NCI-H2107 treated with DMSO at 0.1 percent for 48 hours (cell line): ENCODE results near the gene GDI1.

ENCODE experiments used
- DNase-seq: peaks from one replicate; lab custom pipeline; 2025; ENCODE audit not compliant: unreplicated experiment; lab: John Stamatoyannopoulos, UW

The GDI1 gene

DNA sequence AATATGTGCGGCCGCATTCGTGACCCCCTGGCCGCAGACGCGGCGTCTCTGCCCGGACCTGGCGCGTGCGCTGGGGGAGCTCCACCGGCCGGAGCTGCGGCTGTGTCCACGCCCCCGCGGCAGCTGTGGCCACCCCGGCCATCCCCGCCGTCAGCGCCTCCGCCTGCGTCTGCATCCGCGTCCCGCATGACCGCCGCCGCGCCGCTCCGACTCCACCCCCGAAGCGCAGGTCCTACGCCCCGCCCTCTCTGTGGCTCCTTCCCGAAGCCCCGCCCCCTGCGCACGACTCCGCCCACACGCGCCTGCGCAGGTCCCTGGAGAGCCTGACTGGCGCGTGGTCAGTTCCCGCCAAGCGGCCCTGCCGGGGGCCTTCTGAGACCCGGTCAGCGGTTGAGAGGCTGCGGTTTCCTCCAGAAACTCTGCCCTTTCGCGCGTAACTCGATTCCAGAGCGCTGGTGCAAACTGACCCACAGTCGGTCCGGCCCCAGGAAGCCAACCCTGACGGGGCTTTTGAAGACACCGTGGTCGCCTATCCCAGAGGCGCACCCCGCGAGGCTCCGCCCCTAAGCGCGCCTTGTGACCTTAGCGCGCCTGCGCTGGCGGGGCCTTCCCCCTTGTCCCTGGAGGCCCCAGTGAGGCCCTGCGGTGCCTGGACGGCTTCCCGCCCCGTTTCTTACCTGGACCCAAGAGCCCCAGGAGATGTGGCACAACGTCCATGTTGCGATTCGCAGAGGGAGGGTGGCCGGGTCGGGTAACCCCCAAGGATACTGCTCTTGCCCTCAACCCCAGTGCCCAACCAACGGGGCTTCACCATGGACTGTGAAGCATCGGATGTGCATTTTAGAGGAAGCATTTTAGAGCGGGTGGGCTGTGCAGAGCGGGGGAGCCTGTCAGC, 42.0 kb downstream of the GDI1 start, which contains the start of gene LAGE3:
Gene LAGE3 (minus strand): TSS at position 554 of the 895 bp plus-strand sequence. CDS start 366 bp downstream, at position 188.
- peak; percentile 71 for DNase-seq

DNA sequence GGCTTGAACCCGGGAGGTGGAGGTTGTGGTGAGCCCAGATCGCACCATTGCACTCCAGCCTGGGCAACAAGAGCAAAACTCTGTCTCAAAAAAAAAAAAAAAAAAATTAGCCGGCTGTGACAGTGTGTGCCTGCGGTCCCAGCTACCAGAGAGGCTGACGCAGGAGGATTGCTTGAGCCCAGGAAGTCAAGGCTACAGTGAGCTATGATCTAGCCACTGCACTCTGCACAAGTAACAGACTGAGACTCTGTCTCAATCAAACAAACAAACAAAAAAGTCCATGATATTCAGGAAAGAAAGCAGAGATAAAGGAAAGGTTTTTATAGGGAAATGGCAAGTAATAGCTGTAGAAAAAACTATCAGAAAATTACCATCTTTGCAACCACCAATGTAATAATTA, 44.2 kb downstream of the GDI1 start:
- DNase-seq: no peak

DNA sequence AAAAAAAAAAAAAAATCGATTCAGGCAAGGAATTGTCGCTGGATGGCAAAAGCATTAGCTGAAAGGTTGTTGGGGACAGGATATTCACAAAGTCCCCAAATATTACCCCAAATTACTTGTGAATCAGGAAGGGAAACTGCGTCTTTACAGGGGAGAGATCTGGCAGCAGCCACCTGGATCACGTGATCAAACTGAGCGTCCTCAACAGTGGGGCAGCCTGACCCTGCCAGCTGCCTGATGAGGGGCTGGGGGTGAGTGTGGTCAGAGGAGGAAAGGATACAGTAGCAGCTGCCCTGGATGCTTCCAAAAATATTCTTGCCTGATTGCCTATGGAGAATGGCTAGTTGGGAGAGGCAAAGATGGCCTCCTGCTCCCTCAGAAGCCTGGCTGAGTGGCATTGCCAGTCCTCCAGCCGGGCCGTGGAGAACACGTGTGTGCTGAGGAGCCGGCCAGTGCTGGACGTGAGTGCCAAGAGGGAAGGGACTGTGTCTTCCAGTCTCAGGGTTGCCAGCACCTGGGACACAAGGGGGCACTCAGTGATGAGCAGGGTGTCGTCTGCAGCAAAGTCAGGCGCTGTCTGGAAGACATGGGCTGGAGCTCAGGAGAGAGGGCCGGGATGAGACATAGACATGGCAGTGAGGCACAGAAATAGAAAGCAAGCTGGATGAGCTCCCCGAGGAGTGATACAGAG, 45.1 kb downstream of the GDI1 start:
- no peak for DNase-seq

DNA sequence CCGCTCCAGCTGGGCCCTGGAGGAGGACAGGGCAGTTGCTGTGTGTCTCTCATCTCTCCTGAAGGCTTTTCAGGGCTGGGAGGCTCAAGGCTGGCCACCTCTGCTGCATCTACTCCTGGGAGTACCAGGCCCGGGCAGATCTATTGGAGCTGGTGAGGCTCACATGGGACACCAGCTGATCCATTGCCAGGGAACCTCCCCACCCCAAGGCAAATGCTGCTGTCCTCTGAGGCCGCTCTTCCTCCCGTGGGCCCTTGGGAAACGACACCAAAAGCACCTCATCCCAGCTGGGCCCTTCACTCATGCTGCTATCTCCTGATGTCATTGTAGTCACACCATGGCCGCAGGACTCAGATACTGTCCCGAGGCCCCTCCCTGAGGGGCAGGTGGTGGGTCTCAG, 45.8 kb downstream of the GDI1 start:
- DNase-seq: no peak

DNA sequence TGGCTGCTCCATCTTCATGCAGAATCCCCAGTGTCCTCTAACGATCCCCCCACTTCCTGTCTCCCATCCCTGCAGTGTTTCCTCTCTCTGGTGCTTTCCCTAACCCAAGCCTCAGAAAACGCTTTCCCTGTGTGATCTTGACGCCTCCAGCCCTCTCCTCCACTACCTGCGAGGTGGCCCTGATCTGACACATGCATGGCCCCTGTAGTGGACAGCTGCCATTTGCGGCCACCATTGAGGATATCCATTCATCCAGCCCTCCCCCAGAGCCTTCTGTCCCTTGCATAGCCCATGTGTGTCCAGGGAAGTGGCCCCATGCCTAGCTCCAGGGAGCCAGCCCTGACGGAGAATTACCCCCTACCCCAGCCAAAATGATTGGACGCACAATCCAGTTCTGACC, 46.4 kb downstream of the GDI1 start:
- DNase-seq: no peak

DNA sequence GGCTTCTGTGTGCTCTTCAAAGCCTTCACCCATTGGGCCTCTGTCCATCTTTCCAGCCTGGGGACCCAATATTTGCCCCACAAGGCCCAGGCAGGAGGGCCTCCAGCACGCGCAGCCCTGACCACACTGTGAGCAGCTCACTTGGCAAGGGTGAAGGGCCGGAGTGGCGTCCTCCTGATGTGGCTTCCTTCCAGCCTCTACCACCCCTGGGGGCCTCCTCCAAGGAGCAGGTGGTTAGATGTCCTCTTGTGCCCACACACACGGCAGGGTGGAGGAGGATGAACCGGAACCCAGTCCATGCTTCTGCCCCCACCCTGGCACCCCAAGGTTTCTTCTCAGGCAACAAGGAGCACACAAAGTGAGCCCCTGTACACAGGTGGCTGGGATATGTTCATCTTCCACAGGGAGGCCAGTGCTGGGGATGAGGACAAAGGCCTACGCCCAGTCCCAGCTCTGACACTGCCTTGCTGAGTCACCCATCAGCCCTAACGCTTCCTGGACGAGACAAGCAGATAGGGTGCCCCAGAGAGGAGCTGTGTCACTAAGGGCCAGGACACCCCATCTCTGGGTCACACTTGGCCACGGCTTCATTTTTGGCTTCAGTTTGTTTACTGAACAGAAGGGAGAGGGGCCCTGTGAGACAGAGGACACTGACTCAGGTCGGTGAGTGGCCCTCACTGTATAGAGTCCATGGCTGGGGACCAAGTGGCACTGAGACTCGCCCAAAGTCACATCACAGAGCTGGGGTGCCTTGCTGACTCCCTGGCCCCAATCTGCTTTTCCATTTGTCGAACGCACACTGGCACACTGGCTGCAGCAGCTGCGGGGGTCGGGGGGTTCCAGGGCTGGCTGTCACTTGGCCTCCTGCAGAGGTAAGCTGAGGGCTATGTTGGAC, 47.5 kb downstream of the GDI1 start:
- no peak for DNase-seq

DNA sequence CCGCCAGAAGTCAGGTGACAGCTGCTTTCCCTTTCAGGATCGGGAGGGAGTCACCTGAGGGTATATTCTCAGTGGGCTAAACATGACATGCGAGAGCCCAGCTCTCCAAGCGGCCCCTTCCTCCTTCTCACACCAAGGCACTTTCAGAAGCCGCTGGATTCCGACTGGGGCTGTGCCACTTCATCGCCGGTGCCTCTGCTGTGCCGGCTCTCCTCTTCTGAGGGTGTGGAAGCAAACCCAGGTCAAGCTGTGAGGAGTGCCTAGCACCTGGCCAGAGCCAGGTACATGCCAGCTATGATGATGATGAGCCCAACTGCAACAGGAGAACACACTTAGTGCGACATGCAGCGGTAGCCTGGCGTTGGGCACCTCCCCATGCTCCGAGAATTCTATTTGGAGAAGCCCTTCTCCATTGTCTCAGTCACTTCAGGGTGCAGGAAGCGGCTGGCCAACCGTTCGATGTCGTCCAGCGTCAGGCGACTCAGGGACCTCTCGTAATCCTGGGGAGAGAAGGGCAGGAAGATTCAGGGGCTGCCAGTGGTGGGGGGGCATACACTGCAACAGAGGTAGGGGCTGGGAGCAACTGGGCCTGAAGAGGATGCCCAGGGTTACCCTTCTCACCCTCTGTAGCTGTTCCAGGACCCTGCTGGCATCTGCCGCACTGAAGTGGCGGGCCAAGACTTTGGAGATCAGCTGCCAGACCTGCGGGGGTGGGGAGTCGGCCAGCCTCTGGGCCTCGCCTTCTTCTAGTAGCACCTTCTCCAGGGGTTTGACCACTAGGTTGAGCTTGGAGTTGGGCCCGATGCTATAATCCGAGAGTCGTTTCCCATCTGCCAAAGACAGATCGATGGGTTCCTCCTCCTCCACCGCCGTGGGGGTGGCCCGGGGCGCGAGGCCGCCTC, 48.4 kb downstream of the GDI1 start:
- DNase-seq: peak; percentile 20

DNA sequence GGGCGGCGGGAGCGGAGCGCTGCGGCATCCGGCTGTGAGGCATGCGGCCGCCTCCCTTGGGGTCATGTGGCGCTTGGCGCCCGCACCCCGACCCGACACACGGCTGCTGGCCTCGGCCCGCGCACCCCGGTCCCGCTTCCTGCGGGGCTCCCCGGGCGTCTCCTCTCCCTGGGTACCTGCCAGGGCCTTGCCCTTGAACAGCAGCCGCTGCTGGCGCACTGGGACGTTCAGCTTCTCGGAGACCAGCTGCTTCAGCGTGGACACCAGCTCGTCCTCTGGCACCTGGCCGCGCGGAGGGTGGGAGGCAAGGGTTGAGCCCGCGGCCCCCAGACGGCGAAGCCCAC, 49.1 kb downstream of the GDI1 start:
- no peak for DNase-seq

DNA sequence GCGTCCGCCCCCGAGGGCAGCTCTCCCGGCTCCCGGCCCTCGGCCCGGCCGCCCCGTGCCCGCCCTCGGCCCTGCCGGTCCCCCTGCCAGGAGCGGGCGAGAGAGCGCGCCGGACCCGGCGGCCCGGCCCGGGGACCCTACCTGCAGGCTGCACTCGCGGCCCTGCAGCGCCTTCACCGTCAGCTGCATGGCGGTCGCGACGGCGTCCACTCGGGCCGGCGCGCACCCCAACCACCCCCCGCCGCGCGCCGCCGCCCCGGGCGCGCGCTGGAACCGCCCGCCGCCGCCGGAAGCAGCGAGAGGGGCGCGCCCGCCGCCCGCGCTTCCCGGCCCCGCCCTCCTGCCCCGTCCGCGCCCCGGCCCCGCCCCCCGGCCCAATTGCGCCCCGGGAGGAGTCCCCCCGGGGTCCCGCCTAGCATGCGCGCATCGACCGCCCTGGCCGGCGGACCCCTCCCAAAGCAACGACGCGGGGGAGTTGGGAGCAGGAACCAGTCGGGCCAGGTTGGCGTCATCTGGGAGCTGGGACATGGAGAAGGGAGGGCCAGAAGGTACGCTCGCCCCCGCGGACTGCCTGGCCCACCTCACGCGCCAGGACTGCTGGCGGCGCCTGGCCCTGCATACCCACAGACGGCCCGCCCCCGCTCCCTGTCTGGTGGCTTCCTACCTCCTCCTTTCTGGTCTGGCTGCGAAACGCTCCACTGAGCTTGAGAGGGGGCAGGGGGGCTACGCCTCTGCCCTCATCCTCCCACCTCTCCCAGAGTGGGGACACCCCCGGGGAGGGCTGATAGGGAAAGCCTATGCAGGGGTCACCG, 49.6 kb downstream of the GDI1 start, which contains the start of gene UBL4A:
Gene UBL4A (minus strand): TSS at position 220 of the 812 bp plus-strand sequence. CDS start 31 bp downstream, at position 189.
- no peak for DNase-seq

DNA sequence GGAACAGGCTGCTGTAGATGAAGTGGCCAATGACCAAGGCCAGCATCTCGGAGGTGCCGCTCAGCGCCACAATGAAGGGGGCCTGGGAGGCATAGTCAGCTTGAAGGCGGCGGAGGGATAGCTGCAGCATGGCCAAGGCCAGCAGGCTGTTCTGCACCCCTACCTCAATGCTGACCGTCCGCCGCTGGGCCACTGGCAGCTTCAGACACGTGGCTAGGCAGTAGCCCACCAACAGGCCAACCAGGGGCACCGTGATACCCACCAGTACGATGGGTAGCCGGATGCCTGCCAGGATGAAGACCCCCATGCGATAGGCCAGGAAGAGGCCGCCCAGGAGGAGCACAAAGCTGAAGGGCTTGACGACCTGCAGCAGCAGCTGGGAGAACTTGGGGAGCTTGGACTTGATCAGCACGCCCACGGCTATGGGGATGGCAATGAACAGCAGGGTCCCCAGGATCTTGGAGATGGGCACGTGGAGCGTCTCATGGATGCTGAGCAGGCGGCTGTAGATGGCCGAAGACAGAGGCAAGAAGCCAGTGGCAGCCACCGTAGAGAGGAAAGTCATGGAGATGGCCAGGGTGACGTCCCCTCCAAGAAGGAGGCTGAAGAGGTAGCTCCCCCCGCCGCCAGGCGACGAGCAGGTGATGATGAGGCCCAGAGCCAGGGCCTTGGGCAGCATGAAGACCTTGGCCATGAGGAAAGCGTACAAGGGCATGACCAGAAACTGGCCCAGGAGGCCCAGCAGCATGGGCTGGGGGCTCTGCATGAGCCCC, 50.8 kb downstream of the GDI1 start:
- no peak for DNase-seq

DNA sequence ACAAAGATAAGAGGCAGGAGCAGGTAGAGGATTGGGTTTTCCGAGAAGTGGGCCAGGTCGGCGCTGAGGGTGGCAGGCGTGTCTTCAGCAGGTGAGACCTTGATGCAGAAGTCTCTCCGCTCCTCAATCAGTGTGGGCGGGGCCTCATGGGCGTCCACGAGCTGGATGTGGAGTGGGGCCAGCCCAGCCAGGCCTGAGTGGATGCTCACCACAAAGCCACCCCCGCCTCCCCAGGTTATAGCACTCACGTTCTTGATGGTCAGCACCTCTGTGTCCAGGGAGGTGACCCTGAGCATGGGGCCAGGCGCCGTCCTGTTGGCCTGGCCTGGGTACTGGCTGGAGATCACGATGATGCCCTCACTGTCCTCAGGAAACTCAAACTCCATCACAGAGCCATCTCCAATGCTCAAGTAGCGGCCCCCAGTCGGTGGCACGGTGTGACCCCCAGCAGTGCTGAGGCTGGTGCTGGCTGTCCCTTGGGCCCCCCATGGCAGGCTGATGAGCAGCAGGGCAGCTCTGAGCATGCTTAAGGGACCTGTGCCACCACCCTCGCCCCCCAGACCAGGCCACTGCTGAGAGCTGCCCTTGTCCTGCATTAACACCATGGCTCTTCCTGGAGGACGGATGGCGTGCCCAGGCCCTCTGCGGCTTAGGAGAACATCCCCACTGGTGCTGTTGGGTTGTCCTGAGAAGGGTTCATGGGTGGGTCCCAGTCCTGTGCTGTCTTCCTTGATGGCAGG, 51.6 kb downstream of the GDI1 start:
- DNase-seq: no peak

DNA sequence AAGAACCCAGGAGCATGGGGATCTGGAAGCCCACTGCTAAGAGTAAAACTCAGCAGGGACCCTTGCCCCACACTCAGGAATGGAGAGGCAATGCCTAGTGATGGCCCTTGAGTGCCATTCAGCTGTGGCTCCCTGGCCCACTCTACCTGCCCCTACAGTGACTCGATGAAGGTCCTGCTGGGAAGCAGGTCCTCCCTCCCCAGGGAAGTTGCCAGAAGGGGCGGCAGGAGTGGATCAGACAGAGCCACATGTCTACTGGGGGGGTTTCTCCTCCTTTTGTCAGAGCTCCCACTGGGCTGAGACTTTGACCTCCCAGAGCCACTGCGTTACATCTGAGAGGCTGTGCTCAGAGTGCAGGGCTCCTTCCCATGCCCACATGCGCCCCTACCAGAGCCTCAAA, 52.2 kb downstream of the GDI1 start:
- DNase-seq: no peak

DNA sequence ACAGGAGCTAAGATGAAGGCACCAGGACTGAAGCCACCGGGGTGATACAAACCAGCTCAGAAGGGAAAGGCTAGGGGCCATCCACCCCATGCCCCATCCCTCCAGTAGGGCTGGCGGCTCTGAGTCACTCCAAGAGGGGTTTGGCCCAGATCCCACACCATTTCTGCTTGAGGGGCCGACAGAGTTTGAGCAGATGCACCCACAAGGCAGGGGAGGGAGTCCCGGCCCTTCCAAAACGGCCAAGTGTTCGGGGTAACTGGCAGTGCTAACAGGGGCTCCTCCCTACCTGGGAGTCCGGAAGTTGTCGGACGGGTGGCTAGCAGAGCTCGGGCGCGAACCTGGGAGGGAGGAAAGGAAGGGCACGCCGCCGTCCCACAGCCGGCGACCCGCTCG, 53.1 kb downstream of the GDI1 start:
- DNase-seq: no peak

DNA sequence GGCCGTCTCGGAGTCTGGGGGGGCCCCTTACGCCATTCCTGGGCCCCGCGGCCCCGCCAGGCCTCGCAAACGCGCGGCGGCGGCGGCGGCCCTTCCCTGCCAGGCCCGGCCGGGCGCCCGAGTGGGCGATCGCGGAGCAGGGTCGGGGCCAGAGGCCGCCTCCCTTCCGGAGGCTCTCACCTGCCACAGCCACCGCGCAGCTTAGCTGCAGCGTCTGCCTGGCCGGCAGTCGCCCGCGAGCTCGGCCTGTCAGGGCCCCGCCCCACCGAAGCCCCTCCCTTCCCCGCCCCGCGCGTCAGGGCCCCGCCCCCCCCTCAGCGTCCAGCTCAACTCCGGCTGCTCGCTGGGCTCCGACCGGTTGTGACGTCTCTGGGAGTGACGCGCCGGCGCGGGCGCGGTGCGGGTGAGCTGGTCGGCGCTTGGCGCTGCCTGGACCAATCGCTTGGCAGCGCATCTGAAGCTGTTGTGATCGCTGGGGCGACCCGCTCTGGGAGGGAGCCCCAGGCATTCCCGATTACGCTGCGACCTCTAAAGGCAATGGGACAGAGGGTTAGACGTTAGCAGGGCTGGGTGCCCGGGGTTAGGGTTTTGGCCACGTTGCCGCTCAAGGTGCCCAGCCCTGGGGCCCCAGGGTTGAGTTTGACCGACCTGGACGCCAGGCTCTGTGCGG, 53.6 kb downstream of the GDI1 start, which contains the start of gene SLC10A3:
Gene SLC10A3 (minus strand): TSS at position 216 of the 670 bp plus-strand sequence. CDS start 1,689 bp downstream, outside the sequence.
- peak; percentile 81 for DNase-seq
